NCI-H2081 (cell line): ENCODE results near the gene NUDT5.
"Not testable (repeated sequence)": the region's sequence is repeated elsewhere in the genome, so short reads cannot be mapped to it uniquely, and the experiment has no call there.

ENCODE experiments used
- DNase-seq, 2 experiments: peaks; one replicate each; lab custom pipeline; 2025; lab: John Stamatoyannopoulos, UW

The NUDT5 gene

DNA sequence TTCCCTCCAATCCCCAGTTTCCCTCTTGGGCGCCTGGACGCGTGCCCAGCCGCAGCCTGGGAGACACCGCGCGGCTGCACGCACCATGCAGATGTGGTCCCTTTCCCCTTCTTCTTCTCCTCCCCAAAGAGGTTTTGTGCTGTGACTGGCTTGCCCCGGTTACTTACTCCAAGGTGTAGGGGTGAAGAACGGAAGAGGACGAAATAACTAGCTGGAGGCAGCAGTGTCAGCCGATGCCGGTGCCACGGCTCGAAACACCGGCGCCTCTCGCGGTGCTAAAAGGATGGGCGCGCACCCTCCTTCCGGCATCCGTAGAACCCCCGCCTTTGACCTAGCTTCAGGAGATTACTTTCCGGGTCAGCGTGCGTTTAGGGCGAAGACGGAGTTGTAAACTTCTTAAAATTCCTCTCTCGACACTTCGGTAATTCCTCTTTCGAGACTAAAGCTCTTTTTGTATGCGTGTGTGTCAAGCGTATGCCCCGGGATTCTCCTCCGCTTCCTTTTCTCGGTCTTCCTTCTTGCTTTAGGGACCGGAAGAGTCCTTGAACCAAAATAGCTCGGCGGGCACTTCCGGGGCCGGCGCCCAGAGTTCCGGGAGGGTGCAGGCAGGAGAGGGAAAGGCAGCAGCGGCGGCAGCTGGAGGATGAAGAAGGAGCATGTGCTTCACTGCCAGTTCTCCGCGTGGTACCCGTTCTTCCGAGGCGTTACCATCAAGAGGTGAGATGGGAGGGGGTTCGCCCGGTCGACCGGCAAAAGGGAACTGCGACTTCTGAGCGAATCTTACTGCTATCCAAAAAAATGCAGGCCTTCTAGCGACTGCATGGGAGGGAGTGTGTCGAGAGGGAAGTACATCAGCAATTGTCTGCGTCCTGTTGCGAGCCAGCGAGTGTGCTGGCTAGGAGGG lies at the start of gene NUDT5, which contains the start of gene CDC123:
TSS of gene NUDT5 (minus strand) at position 289 of the 904 bp plus-strand sequence. CDS start 9,600 bp downstream, outside the sequence.
TSS of gene CDC123 (plus strand) at position 586 of the 904 bp plus-strand sequence. CDS start at position 644, 58 bp downstream.
- peak; percentile 59 to 88 for DNase-seq

DNA sequence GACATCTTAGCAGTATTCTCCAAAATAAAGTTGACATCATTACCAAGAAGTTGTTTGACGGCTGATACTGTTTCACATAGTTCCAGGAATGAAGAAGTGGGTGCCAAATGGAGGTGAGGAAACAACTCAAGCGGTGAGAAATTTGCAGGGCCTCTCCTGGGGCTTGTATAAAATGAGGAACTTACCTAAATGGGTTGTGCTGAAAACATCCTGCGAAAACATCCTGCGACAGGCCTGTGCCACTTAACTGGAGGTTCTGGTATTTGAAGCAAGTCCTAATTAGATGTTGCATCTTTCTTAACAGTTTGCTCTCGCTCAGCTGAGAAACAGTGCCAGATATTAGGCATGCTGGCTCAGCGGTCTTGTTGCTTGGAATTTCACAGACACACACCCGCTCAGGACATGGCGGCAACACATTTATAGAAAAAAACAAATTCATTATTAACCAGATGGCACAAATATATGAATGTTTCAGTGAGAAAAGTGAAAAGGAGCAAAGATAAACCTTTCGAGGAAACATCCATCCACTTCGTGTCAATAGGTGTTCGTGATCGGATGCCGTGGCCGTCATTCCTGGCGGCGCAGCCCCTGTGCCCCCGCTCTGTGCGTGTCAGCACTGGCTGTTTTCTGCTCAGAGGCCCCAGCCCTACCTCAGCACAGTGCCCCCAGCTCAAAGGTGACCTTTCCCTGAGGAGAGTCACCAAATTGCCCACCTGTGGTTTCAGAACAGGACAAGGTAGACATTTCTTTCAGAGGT lies 48.4 kb upstream of the NUDT5 start:
- no peak for DNase-seq

DNA sequence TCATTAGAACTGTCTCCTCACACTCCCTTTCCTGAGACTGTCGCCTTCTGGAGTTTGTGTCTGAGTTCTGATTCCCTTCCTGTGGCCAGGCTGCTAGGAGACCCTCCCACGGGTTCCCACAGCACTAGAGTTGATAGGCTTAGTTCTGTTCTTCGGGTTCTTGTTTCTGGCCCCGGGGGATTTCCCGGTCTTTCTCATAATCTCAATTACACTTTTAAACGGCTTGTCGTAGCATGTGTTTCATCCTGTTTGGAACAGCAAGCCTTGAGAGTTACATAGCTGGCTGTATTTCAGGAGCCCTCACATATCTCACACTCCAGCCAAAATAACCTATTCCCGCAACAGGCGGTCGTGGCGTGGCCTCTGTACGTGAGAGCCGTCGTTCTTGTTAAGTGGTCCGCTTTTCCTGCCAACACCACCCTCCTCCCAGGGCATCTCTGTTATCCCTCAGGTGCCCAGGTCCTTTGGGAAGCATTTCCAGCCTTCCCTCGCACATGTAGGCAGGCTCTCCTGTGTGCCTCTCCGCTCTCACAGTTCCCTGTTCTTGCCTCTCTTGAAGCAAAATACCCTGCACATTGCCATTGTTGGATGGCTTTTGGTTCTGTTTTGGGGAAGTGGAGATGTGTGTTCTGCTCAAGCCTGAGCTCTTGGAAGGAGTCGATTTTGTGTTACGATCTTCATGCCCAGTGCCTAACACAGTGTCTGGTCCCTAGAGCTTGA lies 46.3 kb upstream of the NUDT5 start:
- no peak for DNase-seq

DNA sequence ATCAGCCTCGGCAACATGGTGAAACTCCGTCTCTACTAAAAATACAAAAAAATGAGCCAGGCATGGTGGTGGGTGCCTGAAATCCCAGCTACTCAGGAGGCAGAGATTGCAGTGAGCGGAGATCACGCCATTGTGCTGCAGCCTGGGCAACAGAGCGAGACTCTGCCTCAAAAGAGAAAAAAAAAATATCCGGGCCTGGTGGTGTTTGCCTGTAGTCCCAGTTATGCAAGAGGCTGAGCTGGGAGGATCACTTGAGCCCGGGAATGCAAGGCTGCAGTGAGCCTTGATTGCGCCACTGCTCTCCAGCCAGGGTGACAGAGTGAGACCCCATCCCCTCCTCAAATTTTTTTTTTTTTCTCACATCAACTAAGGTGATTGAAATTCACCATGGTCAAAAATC lies 43.1 kb upstream of the NUDT5 start:
- no peak for DNase-seq

DNA sequence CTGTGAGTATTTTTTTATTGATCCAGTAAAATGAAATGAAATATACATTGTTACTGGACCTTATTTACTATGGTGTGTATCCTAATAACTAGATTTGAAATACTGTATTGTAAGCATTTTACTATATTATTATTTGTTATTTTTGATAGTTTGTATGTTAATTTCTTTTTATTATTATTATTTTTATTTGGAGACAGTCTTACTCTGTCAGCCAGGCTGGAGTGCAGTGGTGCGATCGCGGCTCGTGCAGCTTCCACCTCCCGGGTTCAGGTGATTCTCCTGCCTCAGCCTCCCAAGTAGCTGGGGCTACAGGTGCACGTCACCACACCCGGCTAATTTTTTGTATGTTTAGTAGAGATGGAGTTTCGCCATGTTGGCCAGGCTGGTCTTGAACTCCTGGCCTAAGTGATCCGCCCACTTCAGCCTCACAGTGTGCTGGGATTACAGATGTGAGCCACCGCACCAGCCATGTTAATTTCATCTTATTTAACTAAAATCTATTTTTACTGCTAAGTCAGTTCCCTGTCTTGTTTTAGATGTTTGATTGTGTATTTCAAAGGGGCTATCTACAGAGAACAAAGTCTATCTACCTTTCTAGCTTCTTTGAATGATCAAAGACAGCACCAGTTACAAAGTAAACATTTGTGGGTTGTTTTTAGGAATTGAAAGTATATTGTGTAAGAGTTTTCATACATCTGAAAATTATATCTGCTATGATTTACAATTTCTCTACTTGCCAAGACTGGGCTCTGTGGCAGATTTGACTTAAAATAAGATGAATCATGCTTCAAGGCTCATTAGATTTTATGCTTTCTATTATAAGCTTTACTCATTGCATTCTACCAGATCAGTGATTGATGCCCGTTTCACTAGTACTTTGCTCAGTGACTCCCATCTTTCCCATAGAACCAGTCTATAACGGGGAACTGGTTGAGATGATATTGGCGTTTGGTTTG lies 41.9 kb upstream of the NUDT5 start:
- no peak for DNase-seq

DNA sequence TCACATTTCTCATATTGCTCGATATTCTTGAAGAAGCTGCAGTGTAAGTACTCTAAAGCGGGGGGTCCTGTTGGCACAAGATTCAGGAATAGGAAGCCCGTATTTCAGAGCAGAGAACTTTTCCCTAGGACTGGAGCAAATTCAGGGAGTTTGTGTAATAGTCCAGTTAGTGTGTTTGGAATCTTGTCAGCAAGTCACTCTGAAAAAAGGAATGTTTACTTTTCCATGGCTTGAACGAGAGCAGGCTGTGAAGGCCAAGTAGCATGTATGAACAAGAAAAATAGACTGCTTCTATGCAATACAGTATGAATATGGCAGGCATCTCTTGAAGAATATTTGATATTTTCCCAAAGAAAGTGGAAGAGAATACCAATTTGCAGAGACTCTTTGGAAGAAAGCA lies 40.1 kb upstream of the NUDT5 start:
- DNase-seq, result no peak

DNA sequence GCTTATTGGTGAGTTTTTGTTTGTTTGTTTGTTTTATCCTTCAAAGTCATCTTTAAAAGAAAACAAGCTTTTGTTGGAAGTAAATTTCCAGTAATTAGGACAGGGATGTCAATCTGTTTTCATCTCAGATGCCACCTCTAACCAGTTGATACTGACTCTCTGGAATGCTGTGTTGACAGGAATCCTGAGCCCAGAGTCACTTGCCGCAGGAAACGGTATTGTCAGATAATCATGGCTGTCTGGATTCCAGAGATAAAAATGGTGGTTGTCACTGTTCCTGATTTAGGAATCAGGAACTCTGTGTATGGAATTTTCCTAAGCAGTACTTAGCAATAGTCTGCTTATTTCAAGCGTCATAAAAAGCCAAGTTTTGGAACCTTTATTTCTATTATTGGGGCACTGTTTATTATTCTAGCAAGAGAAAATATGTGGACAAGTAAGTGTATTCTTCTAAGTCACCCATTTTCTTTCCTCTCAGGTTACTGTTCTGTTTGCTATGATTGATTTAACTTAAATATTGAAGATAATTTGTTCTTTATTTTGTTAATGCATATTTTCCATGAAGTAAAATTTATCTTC lies 39.5 kb upstream of the NUDT5 start:
- no peak for DNase-seq

DNA sequence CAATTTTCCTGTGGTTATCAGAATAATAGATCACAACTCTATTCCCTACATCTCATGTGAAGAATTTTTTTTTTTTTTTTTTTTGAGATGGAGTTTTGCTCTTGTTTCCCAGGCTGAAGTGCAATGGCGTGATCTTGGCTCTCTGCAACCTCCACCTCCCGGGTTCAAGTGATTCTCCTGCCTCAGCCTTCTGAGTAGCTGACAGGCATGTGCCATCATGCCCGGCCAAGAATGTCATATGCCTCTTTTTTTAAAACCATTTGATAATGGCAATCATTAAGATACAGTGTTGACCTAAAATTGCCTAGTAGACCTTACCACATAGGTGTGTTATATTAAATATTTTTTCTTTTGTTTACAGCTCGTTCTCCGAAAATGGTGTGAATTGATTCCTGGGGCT lies 39.0 kb upstream of the NUDT5 start:
- DNase-seq, result not testable (repeated sequence)

DNA sequence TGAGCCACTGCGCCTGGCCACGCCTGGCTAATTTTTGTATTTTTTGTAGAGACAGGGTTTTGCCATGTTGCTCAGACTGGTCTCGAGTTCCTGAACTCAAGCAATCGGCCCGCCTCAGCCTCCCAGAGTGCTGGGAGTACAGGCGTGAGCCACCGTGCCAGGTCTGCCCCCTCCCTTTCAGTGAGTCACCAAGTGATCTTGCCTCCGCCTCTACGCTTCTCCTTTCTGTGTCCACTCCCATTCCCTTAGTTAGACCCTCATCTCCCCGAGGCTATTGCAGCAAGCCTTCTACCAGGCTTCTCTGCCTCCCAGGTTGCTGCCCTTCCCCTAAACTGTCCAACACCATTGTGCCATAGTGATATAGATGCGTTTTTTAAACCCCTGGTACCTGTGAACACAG lies 33.2 kb upstream of the NUDT5 start:
- DNase-seq, result no peak

DNA sequence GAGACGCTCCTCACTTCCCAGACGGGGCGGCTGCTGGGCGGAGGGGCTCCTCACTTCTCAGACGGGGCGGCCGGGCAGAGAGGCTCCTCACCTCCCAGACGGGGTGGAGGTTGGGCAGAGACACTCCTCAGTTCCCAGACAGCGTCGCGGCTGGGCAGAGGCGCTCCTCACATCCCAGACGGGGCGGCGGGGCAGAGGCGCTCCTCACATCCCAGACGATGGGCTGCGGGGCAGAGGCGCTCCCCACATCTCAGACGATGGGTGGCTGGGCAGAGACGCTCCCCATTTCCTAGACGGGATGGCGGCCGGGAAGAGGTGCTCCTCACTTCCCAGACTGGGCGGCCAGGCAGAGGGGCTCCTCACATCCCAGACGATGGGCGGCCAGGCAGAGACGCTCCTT lies 30.7 kb upstream of the NUDT5 start:
- DNase-seq, result not testable (repeated sequence)

DNA sequence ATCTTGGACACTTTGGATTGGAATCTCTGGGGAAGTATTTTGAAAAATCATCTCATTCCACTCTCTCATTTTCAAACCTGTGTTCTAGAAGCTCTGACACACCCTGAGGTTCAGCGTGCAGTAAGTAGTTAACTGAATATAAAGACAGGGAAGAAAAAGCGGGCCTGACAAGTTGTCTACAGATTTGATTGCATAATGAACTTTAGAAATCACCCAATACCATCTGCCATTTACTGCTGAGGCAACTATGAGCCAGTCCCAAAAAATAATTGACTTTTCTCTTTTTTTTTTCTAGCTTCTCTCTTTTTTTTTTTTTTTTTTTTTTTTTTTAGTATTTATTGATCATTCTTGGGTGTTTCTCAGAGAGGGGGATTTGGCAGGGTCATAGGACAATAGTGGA lies 29.8 kb upstream of the NUDT5 start:
- no peak for DNase-seq

DNA sequence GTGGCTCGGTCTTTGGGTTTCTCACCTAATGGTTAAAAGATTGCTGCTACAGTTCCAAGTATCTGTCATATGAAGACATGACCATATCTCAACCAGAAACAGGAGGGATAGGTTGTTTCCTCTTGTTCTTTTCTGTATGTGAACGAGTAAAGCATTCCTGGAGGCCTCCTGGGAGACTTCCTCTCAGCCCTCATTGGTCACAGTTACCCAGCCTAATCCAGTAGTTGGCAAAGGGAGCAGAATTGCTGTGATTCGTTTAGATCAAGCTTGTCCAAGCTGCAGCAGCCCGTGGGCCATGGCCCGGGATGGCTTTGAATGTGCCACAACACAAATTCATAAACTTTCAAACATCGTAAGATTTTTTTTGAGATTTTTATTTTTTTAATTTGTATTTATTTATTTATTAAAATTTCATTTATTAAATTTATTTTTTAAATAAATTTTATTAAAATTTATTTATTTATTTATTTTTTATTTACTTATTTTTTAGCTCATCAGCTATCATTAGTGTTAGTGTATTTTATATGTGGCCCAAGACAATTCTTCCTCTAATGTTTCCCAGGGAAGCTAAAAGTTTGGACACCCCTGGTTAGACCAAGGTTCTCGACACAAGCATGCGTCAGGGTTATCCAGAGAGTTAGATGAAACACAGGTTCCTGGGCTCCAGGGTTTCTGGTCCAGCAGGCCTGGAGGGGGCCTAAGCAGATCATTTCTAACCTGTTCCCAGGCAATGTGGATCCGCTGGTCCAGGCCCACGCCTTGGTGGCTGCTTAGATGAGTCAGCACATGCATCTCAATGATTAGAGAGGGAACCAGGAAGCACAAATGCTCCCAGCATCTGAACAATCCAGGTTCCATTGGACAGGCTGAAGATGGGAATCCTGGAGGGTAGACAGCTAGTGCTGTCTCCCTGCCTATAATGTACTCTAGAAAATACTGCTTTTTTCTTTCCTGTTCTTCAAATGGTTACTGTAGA lies 25.9 kb upstream of the NUDT5 start:
- no peak for DNase-seq

DNA sequence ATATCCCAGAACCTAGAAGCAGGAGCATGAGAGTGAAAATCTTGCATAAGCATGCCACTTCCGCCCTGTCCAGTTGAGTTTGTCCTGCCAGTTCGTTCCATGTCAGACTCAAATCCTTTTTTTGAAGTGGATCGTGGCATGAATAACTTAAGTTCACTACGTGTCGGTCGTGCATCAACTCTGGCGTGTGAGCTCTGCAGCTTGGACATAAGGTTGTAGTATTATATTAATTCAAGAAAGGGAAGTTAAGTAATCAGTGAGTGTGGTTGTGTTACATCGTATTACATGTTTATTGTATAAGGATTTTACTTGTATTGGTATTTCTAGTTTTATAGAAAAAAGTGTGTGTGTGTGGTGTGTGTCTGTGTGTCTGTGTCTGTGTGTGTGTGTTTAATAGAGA lies 23.3 kb upstream of the NUDT5 start:
- no peak for DNase-seq

DNA sequence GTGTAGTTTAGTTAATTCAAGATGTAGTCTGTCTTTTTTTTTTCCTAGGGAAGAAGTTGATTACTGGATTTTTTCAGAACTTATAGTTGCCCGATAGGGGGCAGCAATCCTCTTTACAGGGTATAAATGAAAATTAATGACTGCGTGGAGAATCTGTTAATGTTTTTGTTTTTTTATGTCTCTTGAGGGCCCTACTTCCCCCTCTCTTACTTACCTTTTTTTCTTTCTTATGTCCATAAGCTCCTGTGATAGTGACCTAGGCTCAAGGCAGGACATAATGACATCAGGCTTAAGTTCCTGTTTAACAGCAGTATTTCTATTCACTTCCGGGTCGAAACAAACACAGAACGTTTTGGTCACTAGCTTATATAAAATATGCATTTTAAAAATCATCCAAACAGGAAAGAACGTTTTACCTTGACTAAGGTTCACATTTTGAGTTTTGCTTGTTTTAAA lies 19.1 kb upstream of the NUDT5 start:
- peak; percentile 28 to 36 for DNase-seq

DNA sequence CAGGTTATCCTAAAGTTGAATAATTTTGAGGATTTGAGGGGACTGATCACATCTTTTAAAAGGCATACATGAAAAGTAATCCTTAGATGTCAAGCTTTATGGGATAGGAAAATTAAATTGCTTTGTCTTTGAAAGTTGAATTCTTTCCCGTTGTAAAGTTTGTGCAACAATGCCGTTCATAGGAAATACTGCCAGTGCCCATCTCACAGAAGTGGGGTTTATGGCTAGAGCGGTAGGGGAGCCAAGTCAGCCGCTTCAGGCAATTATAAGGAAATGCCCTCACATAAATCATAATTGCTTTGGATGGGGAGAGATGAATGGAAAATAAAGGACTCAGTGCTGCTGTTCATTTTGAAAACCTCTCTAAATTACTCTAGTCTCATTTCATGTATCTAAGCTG lies 18.4 kb upstream of the NUDT5 start:
- no peak for DNase-seq

DNA sequence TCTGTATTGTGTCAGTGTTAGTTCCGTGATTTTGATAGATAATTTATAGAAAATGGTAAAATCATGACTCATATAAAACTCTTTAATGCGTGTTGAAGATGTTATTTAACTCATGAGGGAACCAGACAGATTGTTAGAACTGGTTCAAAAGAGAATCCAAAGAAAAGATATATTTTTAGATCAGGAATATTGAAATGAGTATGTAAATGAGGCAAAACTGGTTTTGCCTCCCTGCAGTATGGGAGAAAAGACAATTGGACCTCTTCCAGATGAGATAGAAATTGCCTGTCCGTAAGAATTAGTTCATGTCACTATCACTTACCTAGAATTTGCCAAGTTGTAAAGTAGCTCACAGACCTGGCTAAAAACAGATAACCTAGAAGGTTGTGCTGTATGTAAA lies 17.9 kb upstream of the NUDT5 start:
- DNase-seq, result no peak

DNA sequence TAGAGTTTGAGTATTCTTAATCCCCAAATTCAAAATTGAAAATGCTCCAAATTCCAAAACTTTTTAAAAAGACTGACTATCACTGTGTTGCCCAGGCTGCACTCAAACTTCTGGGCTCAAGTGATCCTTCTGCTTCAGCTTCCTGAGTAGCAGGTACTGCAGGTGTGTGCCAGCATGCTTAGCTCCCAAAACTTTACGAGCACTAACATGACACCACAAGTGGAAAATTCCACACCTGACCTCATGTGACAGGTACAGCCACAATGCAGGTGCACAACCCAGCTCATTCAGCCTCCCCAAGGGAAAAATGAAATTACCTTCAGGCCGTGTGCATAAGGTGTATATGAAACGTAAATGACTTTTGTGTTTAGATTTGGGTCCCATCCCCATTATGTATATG lies 16.8 kb upstream of the NUDT5 start:
- DNase-seq, result no peak

DNA sequence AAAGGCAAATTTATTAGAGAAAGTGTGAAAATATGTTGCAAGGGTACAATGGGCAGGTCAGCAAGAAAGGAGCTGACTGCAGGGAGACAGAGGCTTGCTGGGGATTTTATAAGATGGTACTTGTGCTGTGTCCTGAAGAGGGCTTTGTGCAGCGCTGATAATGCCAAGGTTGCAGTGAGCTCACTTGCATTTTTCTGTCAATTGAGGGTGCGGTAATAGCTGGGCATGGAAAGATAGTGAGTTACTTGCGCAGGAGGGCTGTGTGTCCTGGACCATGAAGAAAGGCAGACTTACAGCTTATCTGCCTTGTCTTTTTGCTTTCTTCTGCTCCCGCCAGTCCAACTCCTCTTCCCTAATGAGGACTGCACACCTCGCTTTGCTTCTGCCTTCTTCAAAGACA lies 12.8 kb upstream of the NUDT5 start:
- DNase-seq, result no peak

DNA sequence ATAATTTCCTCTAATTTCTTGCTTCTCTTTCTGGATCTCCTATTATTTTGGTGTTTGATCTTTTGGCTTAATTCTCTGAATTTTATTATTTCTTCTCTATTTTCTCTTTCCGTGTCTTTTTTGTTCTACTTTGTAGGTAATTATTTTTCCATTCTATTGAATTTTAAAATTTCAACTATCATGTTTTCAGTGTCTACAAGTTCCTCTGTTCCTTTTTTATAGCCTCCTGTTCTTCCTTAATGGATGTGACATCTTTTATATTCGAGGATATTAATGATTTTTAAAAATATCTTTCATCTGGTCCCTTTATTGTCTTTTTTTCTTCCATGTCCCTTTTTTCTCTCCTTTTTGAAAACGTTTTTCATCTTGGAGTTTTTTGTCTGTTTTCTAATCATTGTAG lies 11.4 kb upstream of the NUDT5 start:
- no peak for DNase-seq

DNA sequence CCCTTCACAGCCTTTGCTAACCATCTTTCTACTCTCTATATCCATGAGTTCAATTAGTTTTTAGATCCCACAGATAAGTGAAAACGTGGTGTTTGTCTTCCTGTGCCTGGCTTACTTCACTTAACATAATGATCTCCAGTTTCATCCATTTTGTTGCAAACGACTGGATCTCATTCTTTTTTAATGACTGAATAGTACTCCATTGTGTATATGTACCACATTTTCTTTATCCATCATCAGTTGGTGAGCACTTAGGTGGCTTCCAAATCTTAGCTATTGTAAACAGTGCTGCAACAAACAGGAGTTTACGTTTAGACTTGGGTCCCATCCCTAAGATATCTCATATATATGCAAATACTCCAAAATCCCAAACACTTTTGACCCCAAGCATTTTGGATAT lies 9.4 kb upstream of the NUDT5 start:
- DNase-seq, result no peak
